Kidney (tissue), 14 donors: ENCODE results near the gene MT1HL1. TPM values are rescaled to one million over a fixed set of nuclear protein-coding genes. Genes with fewer than 3 reads are reported as not detected.

Experiments
- DNase-seq, 5 donors: peaks; one replicate each; pipeline ENCODE4 v3.0.0-alpha.2; 2013 to 2020
- FAIRE-seq: peaks from 2 replicates; lab custom pipeline; 2012; peaks lifted over from hg19 to GRCh38; lab: Jason Lieb, UNC
- H3K27ac ChIP-seq, 2 donors: one replicate each; pipeline ENCODE4 v1.7.0; 2013; ENCODE audit warnings: low read depth in 2 of 2, low read length in 2 of 2, inconsistent platforms in 1 of 2
- H3K27me3 ChIP-seq: one replicate; pipeline ENCODE4 v1.7.1; 2013; ENCODE audit warnings: low read length, inconsistent platforms; ENCODE audit not compliant: control insufficient read depth, insufficient read depth
- H3K36me3 ChIP-seq, 3 donors: one replicate each; pipeline versions ENCODE4 v1.7.0 to v1.7.1; 2013; ENCODE audit warnings: low read length in 3 of 3, control low read depth in 1 of 3, inconsistent platforms in 1 of 3; ENCODE audit not compliant: insufficient read depth in 3 of 3, control insufficient read depth in 2 of 3
- H3K4me1 ChIP-seq, 3 donors: one replicate each; pipeline versions ENCODE4 v1.7.0 to v1.7.1; 2013; ENCODE audit warnings: low read length in 3 of 3, inconsistent platforms in 1 of 3, low read depth in 1 of 3; ENCODE audit not compliant: control insufficient read depth in 2 of 3, insufficient read depth in 2 of 3
- H3K4me3 ChIP-seq, 3 donors: one replicate each; pipeline versions ENCODE4 v1.7.0 to v1.8.1; 2013; ENCODE audit warnings: low read length in 3 of 3, control low read depth in 1 of 3, inconsistent platforms in 1 of 3
- H3K9ac ChIP-seq, 3 donors: one replicate each; pipeline versions ENCODE4 v1.7.0 to v1.7.1; 2013; ENCODE audit warnings: low read length in 3 of 3, control low read depth in 1 of 3, inconsistent platforms in 1 of 3
- H3K9me3 ChIP-seq, 3 donors: one replicate each; pipeline versions ENCODE4 v1.7.0 to v1.7.1; 2013; ENCODE audit warnings: low read length in 3 of 3, control low read depth in 1 of 3, inconsistent platforms in 1 of 3; ENCODE audit not compliant: control insufficient read depth in 2 of 3, insufficient read depth in 1 of 3
- CTCF ChIP-seq: IDR thresholded peaks from 3 replicates; pipeline ENCODE4 v1.5.1; 2012; ENCODE audit warnings: mild to moderate bottlenecking, moderate library complexity, borderline replicate concordance; ENCODE audit not compliant: insufficient read depth; ENCODE audit errors: extremely low read depth
- intact Hi-C: fragments of 100-400 bp; cut with DNase I; formaldehyde crosslinking; loops from one replicate; pipeline ENCODE4 v1.11.1; 2022
- polyA plus RNA-seq: library from polyadenylated mRNA; stranded (reverse); fragments of 350-450 nt; fragmentation: Illumina TruSeq; extraction: RNeasy Lipid Tissue Mini Kit (QIAGEN cat#74804); gene quantifications from one replicate; pipeline ENCODE4 v1.2.3, GENCODE V29; 2014; ENCODE audit warnings: low read depth, low replicate concordance; ENCODE audit not compliant: insufficient read depth
- total RNA-seq: library from RNA; stranded (reverse); fragmentation: NEBNext Ultra II Directional; extraction: Animal tissue kit (Norgen Biotek cat#: 25700); gene quantifications from one replicate; pipeline ENCODE4 v1.2.1, GENCODE V29; 2021
- donor health status: control.
- donor health status: control.
- donor health status: control.
- donor health status: control.
- donor health status: control.
- donor health status: DM: yes; HTN: yes; CAD: no.
- donor health status: Normal renal cell carcinoma (clear cell type).

The MT1HL1 gene
- total and polyA plus RNA-seq, 2 donors from 2014 or later, result not detected

GRCh38 chr1:237018896-237019295 lies 14.7 kb upstream of the MT1HL1 start:
- intact Hi-C loops, result no loop called here

GRCh38 chr1:237016626-237017025 lies 12.4 kb upstream of the MT1HL1 start:
- intact Hi-C loops, result no loop called here
- FAIRE-seq, result no peak

More at GRCh38 chr1:237018896-237019295, 14.7 kb upstream of the MT1HL1 start:
- H3K36me3 ChIP-seq, result no peaks in the 10 kb centered on the region
- no peak overlapping the region for H3K27ac ChIP-seq
- FAIRE-seq (no peak), DNase-seq (no peak)
- H3K9me3 ChIP-seq, result no peaks in the 10 kb centered on the region
- no peak overlapping the region for H3K9ac ChIP-seq
- no peaks in the 10 kb centered on the region for H3K4me1 ChIP-seq
- H3K27me3 ChIP-seq, result no peaks in the 10 kb centered on the region
- no peak for TF ChIP-seq CTCF
- no peak overlapping the region for H3K4me3 ChIP-seq

GRCh38 chr1:237013608-237014007 lies 9.4 kb upstream of the MT1HL1 start:
- no peak overlapping the region for H3K9ac ChIP-seq
- no peak overlapping the region for H3K4me3 ChIP-seq
- DNase-seq, result no peak
- H3K36me3 ChIP-seq, result no peaks in the 10 kb centered on the region
- no peak for FAIRE-seq
- H3K4me1 ChIP-seq, result no peaks in the 10 kb centered on the region
- no peak overlapping the region for H3K27ac ChIP-seq
- no peak for TF ChIP-seq CTCF
- H3K9me3 ChIP-seq, result no peaks in the 10 kb centered on the region
- no peaks in the 10 kb centered on the region for H3K27me3 ChIP-seq
- intact Hi-C loops, result no loop called here

More at GRCh38 chr1:237016626-237017025, 12.4 kb upstream of the MT1HL1 start:
- H3K9ac ChIP-seq, result no peak overlapping the region
- no peaks in the 10 kb centered on the region for H3K27me3 ChIP-seq
- no peak overlapping the region for H3K27ac ChIP-seq
- no peaks in the 10 kb centered on the region for H3K36me3 ChIP-seq
- H3K4me1 ChIP-seq, result no peaks in the 10 kb centered on the region
- no peaks in the 10 kb centered on the region for H3K9me3 ChIP-seq
- DNase-seq, result no peak
- TF ChIP-seq CTCF, result no peak
- H3K4me3 ChIP-seq, result no peak overlapping the region

DNA sequence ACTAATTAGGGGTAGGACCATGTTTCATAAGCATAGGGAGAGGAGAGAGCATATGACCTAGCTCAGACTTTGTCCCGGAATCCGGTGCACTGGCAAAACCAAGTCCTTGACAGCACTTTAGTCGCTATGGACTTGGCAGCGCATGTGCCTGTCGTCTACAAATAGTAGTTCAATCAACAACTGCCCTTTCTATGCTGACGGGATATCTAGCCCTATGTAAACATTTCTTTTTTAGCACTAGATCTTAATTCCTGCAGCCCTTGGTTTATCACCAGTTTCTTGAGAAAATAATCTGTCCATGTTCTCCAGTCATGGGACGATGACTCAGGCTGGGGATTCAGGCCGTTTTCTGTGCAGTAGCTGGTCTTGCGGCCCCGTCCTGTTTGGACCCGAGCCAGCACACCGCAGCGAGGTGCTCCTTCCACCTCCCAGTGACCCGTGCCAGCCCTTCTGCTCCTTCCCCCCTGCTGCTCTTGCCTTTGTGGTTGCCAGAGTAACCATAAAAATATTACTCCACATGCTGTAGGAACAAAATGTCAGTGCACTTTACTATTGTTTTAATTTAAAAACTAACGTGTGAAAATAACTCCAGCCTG lies 8.6 kb upstream of the MT1HL1 start:
- Histone ChIP-seq H3K4me3 (peak overlapping the region in 1 of 3 donors; percentile 39), H3K27me3 (no peaks in the 10 kb centered on the region), H3K27ac (no peak overlapping the region), H3K4me1 (no peaks in the 10 kb centered on the region), H3K9me3 (no peaks in the 10 kb centered on the region), H3K36me3 (no peaks in the 10 kb centered on the region), H3K9ac (no peak overlapping the region)
- no peak for TF ChIP-seq CTCF
- DNase-seq, result peak in 3 of 5 donors; percentile 13 to 88 (median 27)
- FAIRE-seq, result no peak
- intact Hi-C loops, result no loop called here
